Stimulated activated naive CD8-positive, alpha-beta T cell treated with anti-CD3 and anti-CD28 coated beads, Interleukin-15, amount 100 ng/mL, for 72 hours (primary cell): ENCODE data around the gene NCKAP1.

Experiments used
- ATAC-seq: fragments of 150-1000 bp; cut with Tn5 transposase; 2 replicates; pipeline ENCODE4 v1.10.0; 2021; ENCODE audit warnings: mild to moderate bottlenecking, moderate library complexity
- DNase-seq, 2 donors: peaks; one replicate each; pipeline ENCODE4 v3.0.0; 2021 to 2022
- H3K27ac Mint-ChIP-seq, 2 donors: one replicate each; pipeline ENCODE4 v1.8.0; 2022; ENCODE audit warnings: mild to moderate bottlenecking in 2 of 2, mixed read lengths in 2 of 2, moderate library complexity in 2 of 2
- H3K27me3 Mint-ChIP-seq: one replicate; pipeline ENCODE4 v1.8.0; 2022; ENCODE audit warnings: mixed read lengths
- H3K4me1 Mint-ChIP-seq: one replicate; pipeline ENCODE4 v1.8.0; 2022; ENCODE audit warnings: mild to moderate bottlenecking, mixed read lengths
- H3K4me3 Mint-ChIP-seq, 2 donors: one replicate each; pipeline ENCODE4 v1.8.0; 2022; ENCODE audit warnings: mild to moderate bottlenecking in 2 of 2, mixed read lengths in 2 of 2, moderate library complexity in 1 of 2
- H3K9me3 Mint-ChIP-seq, 2 donors: one replicate each; pipeline ENCODE4 v1.8.0; 2022; ENCODE audit warnings: mixed read lengths in 2 of 2

The NCKAP1 gene, protein sequence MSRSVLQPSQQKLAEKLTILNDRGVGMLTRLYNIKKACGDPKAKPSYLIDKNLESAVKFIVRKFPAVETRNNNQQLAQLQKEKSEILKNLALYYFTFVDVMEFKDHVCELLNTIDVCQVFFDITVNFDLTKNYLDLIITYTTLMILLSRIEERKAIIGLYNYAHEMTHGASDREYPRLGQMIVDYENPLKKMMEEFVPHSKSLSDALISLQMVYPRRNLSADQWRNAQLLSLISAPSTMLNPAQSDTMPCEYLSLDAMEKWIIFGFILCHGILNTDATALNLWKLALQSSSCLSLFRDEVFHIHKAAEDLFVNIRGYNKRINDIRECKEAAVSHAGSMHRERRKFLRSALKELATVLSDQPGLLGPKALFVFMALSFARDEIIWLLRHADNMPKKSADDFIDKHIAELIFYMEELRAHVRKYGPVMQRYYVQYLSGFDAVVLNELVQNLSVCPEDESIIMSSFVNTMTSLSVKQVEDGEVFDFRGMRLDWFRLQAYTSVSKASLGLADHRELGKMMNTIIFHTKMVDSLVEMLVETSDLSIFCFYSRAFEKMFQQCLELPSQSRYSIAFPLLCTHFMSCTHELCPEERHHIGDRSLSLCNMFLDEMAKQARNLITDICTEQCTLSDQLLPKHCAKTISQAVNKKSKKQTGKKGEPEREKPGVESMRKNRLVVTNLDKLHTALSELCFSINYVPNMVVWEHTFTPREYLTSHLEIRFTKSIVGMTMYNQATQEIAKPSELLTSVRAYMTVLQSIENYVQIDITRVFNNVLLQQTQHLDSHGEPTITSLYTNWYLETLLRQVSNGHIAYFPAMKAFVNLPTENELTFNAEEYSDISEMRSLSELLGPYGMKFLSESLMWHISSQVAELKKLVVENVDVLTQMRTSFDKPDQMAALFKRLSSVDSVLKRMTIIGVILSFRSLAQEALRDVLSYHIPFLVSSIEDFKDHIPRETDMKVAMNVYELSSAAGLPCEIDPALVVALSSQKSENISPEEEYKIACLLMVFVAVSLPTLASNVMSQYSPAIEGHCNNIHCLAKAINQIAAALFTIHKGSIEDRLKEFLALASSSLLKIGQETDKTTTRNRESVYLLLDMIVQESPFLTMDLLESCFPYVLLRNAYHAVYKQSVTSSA

DNA sequence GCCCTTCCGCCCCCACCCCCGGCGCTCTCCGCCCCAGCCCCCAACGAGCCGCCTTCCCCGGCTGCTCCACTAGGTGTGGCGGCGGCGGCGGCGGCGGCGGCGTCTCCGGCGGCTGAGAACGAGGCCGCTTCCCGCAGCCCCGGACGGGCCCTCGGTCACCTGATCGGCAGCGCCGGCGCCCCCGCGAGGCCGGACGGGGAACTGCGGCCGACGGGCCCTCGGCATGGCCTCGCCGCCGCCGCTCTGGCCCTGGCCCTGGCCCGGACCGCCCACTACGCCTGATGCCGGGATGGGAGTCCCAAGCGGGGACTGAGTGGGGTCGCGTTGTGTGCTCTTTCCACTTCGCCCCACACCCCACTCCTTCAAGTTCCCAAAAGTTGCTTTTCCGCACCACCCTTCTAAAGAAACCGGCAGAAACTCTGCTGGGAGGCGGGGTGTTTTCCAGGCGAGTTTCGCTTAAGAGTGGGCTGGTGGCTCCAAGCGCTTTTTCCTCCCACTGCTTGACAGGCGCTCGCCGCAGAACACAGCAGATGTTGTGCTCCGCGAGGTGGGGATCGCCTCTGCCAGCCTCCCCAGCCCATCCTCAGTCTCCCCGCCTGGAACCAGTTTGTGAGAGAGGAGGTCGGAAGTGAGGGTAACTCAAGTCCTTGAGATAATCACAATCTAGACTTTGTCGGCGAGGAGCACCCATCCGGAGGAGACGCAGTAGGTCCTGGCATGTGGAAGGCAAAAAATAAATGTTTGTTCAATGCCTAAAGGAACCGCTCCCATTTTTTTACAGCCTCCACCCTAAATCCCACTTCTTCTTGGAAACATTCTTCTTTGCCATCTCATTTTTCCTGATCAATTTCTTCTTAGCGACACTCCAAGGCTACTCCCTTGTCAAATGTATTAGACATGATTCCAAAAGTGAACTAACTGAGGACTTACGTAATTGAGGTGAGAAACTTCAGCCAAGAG is at the start of gene NCKAP1:
NCKAP1 (minus strand) TSS at position 117 of the 960 bp plus-strand sequence. CDS start 358 bp downstream, outside the sequence.
- Mint-ChIP-seq H3K27ac (peak within 1 kb of the TSS in 1 of 2 donors; percentile 80), H3K9me3 (no peaks in the 10 kb centered on the region), H3K4me3 (peak within 1 kb of the TSS; percentile 85 to 88), H3K4me1 (peaks cover 23% of the 10 kb centered on the region), H3K27me3 (peaks cover 64% of the 10 kb centered on the region)
- DNase-seq: peak; percentile 83 to 87
- peak; percentile 89 for ATAC-seq

DNA sequence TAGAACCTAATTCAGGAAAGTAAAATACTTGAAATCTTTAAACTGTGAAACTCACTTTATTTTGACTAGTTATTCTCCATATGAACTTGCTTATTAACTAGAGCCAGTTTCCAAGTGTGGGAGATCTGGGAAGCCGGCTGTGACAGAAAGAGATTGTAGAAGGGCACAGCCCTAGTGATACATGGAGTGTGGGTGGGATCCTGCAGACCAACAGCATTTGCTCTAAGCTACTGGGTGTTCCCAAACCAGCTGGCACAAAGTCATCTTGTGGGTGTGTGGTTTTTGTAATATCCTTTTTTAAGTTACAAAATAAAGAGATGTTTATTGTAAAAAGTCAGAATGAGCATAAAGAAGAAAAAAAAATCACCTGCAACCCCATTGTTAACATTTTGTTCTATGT is 43.7 kb upstream of the NCKAP1 start:
- no peak for DNase-seq
- no peaks in the 10 kb centered on the region for H3K4me1 Mint-ChIP-seq
- no peak for ATAC-seq

DNA sequence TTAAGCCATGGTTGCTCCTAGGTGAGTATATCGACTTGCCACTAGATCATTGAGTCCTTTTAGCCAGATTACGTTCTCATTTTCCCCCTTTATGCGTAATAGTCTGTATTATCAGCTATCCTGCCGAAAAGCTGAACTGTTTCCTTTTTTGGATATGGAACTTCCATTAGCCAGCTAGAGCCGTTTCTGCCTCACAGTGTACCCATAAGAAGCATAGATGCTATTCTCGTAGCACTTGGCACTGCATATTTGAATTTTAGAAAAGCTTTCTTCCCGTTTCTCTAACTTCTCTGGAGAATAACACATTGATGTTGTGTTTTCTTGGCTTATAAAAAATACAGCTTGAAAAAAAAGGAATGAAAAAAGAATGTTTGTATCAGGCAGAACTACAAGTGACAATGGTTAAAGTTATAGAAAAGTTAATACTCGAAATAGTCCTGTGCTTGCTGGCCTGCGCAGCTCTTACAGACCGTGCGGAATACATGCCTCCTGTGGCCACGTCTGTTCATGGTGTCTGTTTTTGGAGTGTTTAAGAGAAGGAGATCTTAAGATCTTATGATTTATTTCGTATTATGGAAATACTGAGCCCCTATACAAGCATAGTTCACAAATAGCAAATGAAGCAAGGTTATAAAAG is 41.0 kb upstream of the NCKAP1 start:
- DNase-seq (no peak), ATAC-seq (peak; percentile 38)
- H3K27ac Mint-ChIP-seq: peak overlapping the region in 1 of 2 donors; percentile 27
- H3K9me3 Mint-ChIP-seq: no peaks in the 10 kb centered on the region
- H3K4me1 Mint-ChIP-seq: no peaks in the 10 kb centered on the region
- peak overlapping the region; percentile 90 to 96 for H3K4me3 Mint-ChIP-seq
- no peaks in the 10 kb centered on the region for H3K27me3 Mint-ChIP-seq

More for the DNA sequence above, 43.7 kb upstream of the NCKAP1 start:
- Mint-ChIP-seq H3K4me3 (no peak overlapping the region), H3K9me3 (no peaks in the 10 kb centered on the region), H3K27ac (no peak overlapping the region), H3K27me3 (no peaks in the 10 kb centered on the region)

DNA sequence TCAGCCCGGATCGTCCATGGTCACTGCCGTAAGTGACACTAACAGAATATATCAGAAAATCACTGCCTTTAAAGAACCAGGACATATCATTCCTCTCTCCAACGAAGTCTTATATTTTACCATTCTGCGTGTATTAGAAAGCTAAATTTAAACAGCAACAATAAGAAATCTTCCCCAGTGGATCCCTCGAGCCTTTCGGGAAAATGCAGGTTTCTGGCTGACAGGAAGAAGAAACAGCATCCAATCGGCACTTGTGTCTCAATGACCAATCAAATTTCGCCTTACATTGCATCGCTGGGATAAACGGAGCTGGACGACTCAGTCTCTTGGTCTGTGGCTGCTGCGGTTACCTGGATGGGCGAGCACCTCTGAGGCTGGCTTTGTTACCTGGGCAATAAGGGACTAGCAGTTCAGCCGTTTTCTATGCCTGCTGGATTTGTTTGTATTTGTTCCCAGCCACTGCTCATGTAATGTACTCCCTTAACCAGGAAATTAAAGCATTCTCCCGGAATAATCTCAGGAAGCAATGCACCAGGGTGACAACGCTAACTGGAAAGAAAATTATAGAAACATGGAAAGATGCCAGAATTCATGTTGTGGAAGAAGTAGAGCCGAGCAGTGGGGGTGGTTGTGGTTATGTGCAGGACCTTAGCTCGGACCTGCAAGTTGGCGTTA is 40.3 kb upstream of the NCKAP1 start, which contains the start of gene DUSP19:
DUSP19 (plus strand) TSS at position 284 of the 675 bp plus-strand sequence; CDS start at position 471, 187 bp downstream.
- H3K4me1 Mint-ChIP-seq: no peaks in the 10 kb centered on the region

DNA sequence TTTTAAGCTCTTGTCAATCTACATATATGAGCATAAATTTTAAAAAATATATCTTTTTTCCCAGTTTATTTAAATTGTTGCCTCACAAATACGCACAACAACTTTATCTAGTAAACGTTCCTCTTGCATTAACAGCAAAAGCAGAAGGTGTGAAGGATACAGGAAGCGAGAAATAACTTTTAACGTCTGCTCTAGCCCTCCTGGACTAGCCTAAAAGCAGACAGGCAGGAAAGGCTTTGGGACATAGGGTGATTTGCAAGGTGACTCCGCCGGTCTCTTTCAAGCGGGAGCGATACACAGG is 39.9 kb upstream of the NCKAP1 start:
- H3K4me3 Mint-ChIP-seq: peak overlapping the region; percentile 90 to 96
- no peak overlapping the region for H3K27ac Mint-ChIP-seq
- no peaks in the 10 kb centered on the region for H3K9me3 Mint-ChIP-seq
- no peaks in the 10 kb centered on the region for H3K27me3 Mint-ChIP-seq
- DNase-seq: no peak
- H3K4me1 Mint-ChIP-seq: no peaks in the 10 kb centered on the region
- no peak for ATAC-seq

More for the DNA sequence above, 40.3 kb upstream of the NCKAP1 start, which contains the start of gene DUSP19:
- Mint-ChIP-seq H3K27me3 (no peaks in the 10 kb centered on the region), H3K4me3 (peak within 1 kb of the TSS; percentile 90 to 96), H3K27ac (peak within 1 kb of the TSS; percentile 72 to 83), H3K9me3 (no peaks in the 10 kb centered on the region)
- DNase-seq (peak; percentile 79 to 84), ATAC-seq (peak; percentile 91)

DNA sequence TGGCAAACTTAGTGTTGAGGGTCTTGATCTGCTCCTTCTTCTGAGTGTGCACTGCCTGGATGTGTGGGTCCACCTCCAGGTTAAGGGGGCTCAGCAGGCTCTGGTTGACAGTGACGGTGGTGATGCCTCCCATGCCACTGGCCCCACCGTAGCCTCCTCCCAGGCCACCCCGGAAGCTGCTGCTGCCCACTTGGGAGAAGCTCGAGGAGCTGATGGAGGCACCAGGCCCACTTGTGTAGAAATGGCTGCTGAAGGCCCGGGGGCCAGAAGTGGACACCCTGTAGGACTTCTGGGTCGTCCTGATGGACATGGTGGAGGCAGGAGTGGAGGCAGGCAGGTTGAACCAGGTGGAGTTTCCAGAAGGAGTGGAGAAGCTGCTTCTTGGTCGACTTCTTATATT is 33.9 kb upstream of the NCKAP1 start:
- peaks cover 30% of the 10 kb centered on the region for H3K27me3 Mint-ChIP-seq
- DNase-seq: no peak
- H3K27ac Mint-ChIP-seq: no peak overlapping the region
- no peak overlapping the region for H3K4me3 Mint-ChIP-seq
- ATAC-seq: no peak
- no peaks in the 10 kb centered on the region for H3K9me3 Mint-ChIP-seq
- H3K4me1 Mint-ChIP-seq: no peaks in the 10 kb centered on the region

DNA sequence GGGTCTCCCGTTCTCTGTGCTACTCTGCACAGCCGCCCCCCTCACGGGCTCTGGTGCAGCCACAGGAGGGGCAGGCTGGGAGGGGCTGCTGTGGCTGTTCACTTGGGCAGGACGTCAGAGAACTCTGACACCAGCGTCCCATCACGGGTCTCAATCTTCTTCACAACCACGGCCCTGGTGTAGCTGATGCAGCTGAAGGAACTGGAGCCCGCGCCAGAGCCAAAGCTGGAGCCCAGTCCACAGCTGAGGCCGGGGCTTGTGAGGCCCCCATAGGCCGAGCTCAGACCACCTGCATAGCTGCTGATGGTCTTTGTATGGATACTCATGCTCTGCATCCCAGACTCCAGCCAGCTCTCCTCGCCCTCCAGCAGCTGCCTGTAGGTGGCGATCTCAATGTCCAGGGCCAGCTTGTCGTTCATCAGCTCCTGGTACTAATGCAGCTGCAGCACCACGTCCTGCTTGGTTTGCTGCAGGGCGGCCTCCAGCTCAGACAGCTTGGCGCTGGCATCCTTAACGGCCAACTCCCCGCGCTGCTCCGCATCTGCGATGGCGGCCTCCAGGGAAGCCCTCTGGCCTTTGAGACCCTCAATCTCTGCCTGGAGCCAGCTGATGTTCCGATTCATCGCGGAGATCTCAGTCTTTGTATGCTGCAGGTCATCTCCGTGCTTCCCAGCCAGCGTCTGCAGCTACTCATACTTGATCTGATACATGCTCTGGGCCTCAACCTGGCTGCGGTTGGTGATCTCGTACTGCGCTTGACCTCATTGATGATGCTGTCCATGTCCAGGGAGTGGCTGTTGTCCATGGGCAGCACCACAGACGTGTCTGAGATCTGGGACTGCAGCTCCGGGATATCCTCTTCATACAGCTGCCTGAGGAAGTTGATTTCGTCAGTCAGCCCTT is 32.9 kb upstream of the NCKAP1 start:
- H3K4me1 Mint-ChIP-seq: no peaks in the 10 kb centered on the region
- no peak overlapping the region for H3K4me3 Mint-ChIP-seq
- no peak for DNase-seq
- H3K27ac Mint-ChIP-seq: no peak overlapping the region
- no peaks in the 10 kb centered on the region for H3K9me3 Mint-ChIP-seq
- peaks cover 36% of the 10 kb centered on the region for H3K27me3 Mint-ChIP-seq
- ATAC-seq: no peak

DNA sequence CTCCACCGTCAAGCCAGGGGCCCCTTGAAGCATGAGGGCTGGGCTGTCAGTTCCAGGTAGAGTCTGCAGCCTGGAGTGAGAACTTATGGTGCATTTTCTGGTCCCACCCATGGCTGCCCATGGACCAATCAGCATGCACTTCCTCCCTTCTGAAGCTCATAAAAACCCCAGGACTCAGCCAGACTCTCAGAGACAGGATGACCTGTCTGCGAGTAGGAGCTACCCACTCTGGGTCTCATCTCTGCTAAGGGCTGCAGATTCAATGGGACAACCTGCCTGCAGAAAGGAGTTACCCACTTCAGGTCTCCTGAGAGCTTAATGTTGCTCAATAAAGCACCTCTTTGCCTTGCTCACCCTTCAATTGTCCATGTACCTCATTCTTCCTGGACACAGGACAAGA is 30.9 kb upstream of the NCKAP1 start:
- no peaks in the 10 kb centered on the region for H3K9me3 Mint-ChIP-seq
- peaks cover 39% of the 10 kb centered on the region for H3K27me3 Mint-ChIP-seq
- no peaks in the 10 kb centered on the region for H3K4me1 Mint-ChIP-seq
- H3K27ac Mint-ChIP-seq: no peak overlapping the region
- no peak overlapping the region for H3K4me3 Mint-ChIP-seq
- no peak for ATAC-seq
- no peak for DNase-seq

DNA sequence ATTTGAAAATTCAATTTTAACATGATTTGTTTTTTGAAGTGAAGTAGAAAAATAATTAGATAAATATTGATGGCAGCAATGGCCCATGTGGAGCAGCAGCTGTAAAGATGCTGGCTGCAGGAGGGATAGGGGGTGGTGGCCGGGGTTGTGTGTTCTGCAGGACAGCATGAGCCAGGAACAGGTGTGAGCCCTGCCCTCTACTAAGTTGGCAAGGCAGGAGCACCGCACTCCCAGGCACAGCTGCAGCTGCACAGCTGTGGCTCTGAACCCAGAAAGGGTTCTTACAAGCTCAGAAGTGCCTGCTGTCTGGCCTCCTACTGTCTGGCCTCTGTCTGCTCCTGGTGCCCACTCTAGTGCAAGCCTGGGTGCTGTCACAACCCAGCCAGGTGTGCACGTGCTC is 30.3 kb upstream of the NCKAP1 start:
- no peak for ATAC-seq
- DNase-seq: no peak
- Mint-ChIP-seq H3K27ac (no peak overlapping the region), H3K27me3 (peaks cover 45% of the 10 kb centered on the region), H3K9me3 (no peaks in the 10 kb centered on the region), H3K4me1 (no peaks in the 10 kb centered on the region), H3K4me3 (no peak overlapping the region)

DNA sequence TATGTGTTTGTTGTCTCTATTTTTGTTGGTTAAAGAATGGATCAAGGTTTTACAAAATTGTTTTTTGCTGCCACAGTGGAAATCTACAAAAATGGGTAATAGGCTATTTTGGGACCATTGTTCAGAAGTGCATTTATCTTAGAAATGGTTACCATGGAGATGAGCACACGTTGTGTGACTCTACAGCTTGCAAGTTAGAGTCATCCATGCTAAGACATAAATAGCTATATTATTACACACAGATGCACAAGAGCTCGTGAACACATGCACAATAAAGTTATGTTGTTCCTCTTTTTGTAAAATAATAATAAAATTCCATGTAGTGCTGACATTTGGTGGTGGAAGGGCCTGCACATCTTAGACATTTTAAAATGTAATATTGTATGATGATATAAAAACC is 24.8 kb upstream of the NCKAP1 start:
- Mint-ChIP-seq H3K27ac (peak overlapping the region in 1 of 2 donors; percentile 40), H3K27me3 (peaks cover 41% of the 10 kb centered on the region), H3K9me3 (no peaks in the 10 kb centered on the region), H3K4me1 (no peaks in the 10 kb centered on the region), H3K4me3 (no peak overlapping the region)
- DNase-seq: no peak
- no peak for ATAC-seq

DNA sequence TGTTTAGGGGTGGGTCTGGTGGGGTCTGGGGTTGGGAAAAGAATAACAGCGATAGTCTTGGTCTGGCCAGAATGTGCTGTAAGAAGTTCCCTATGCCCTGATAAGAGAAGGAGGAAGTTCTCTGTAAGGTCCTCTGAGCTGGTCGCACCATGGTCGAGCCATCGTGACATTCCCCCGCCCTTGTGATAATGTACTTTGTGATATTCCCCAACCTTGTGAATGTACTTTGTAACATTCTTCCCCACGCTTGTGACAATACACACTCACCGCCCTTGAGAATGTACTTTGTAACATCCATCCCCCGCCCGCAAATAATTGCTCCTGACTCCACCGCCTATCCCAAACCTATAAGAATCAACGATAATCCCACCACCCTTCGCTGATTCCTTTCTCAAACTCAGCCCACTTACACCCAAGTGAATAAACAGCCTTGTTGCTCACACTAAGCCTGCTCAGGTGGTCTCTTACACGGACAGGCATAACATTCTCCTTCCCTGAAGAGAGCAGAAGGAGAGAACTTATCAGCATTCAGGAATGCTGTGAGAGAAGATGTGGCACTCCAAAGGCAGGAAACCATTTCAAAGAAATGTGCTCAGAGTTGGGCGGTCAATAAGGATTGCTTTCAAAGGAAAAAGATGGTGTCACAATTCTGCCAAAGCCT is 22.4 kb upstream of the NCKAP1 start:
- H3K9me3 Mint-ChIP-seq: no peaks in the 10 kb centered on the region
- DNase-seq (no peak), ATAC-seq (no peak)
- peaks cover 34% of the 10 kb centered on the region for H3K27me3 Mint-ChIP-seq
- no peaks in the 10 kb centered on the region for H3K4me1 Mint-ChIP-seq
- H3K4me3 Mint-ChIP-seq: no peak overlapping the region
- no peak overlapping the region for H3K27ac Mint-ChIP-seq

DNA sequence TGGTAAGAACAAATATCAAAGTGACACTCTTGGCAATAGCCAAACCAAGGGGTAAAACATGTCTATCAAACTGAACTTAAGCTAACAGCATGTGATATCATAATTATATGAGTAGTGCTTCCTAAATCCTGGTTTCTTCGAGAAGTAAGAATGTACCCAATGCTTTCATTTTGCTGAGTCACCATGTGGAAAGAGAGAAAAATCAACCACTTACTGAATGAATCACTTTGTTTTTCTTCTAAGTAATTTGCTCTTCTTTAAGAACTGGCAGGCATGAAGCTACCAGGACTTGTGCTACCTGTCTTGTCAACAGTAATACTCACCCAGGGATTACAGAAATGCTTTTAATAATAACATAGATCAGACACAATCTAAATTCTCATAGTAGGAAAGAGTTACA is 21.3 kb upstream of the NCKAP1 start:
- ATAC-seq (no peak), DNase-seq (no peak)
- Mint-ChIP-seq H3K9me3 (no peaks in the 10 kb centered on the region), H3K4me3 (no peak overlapping the region), H3K27me3 (peaks cover 34% of the 10 kb centered on the region), H3K4me1 (no peaks in the 10 kb centered on the region), H3K27ac (no peak overlapping the region)
